Keratinocyte (primary cell): Measurements from ENCODE around the gene DNAJC7.

Experiments
- CTCF ChIP-seq, 3 experiments: IDR thresholded peaks in 1 of 3; conservative IDR thresholded peaks in 1 of 3; optimal IDR thresholded peaks in 1 of 3; 2 replicates in 2 of 3; 3 replicates in 1 of 3; pipeline versions ENCODE3 to v1.5.1; 2011; ENCODE audit warnings: low read length in 3 of 3, mild to moderate bottlenecking in 3 of 3, moderate library complexity in 2 of 3, control low read depth in 1 of 3, inconsistent platforms in 1 of 3; ENCODE audit not compliant: insufficient read depth in 2 of 3; ENCODE audit errors: extremely low read depth in 1 of 3
- EZH2 ChIP-seq: IDR thresholded peaks from one replicate; pipeline ENCODE4 v1.6.1; 2012; ENCODE audit warnings: inconsistent platforms, mild to moderate bottlenecking, low read length, moderate library complexity

GRCh38 chr17:41975099-41976083 is 41.8 kb downstream of the DNAJC7 start:
- TF ChIP-seq EZH2 (no peak), CTCF (optimal IDR thresholded peaks at IDR 0.05 in 1 of 3, IDR thresholded peaks at IDR 0.05 in 1 of 3, conservative IDR thresholded peaks at IDR 0.05 in 1 of 3; ENCODE audit: extremely low read depth in 1 of 3, insufficient read depth in 2 of 3, low read length in 3 of 3) (no peak)
